ENCODE measurements around the gene RAB22A.

RAB22A gene

DNA sequence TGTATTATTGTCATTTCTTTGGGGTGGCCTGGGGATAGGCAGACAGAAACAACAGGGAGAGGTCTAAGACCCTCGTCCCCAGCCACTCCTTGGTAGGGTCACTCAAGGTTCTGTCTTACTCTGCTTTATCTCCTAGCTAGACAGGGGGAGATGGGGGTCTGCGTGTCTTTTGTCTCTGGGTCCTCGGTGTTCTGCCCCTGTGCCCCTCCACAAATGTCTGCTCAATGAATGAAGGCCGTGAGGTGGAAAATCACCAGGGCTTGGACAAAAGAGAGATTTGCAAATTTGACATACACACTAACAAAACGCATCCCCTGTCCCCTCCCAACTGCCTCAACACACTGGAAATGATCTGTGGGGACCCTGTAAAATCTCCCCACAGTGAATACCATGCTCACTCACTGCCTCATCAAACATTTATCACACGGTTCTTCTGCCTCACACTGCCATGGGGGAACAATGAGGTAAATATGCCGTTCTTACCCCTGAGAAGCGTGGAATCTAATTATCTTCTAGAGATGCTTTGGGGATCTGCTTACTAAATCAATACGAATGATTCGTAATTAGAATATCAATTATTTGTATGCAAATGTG lies 66.3 kb downstream of the RAB22A start:
- in situ Hi-C loops (cut with MboI; ENCODE audit: low sequenced_read_pairs, unreplicated experiment): no loop called here
- TF ChIP-seq, protein P1, sequence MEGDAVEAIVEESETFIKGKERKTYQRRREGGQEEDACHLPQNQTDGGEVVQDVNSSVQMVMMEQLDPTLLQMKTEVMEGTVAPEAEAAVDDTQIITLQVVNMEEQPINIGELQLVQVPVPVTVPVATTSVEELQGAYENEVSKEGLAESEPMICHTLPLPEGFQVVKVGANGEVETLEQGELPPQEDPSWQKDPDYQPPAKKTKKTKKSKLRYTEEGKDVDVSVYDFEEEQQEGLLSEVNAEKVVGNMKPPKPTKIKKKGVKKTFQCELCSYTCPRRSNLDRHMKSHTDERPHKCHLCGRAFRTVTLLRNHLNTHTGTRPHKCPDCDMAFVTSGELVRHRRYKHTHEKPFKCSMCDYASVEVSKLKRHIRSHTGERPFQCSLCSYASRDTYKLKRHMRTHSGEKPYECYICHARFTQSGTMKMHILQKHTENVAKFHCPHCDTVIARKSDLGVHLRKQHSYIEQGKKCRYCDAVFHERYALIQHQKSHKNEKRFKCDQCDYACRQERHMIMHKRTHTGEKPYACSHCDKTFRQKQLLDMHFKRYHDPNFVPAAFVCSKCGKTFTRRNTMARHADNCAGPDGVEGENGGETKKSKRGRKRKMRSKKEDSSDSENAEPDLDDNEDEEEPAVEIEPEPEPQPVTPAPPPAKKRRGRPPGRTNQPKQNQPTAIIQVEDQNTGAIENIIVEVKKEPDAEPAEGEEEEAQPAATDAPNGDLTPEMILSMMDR (IDR thresholded peaks at IDR 0.05; ENCODE audit: borderline replicate concordance, control extremely low read depth, extremely low read depth, insufficient read depth, missing control alignments): no peak
- no peak for DNase-seq (ENCODE audit: low spot score)

DNA sequence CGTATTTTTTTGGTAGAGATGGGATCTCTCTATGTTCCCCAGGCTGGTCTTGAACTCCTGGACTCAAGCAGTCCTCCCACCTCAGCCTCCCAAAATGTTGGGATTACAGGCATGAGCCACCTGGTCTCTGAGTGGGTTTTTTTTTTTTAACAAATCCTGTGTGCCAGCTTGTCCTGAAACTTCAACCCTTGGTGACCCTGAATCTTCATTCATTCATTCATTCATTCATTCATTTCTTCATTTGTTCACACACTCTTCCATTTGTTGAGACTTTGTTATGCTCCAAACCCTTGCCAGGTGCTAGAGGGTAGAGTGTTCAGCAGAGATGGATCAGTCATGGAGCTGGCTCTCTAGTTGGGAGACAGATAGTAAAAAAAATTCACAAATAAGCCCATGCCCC lies 67.5 kb downstream of the RAB22A start:
- in situ Hi-C loops (cut with MboI; ENCODE audit: low sequenced_read_pairs, unreplicated experiment): no loop called here
- TF ChIP-seq, protein P1 (IDR thresholded peaks at IDR 0.05; ENCODE audit: borderline replicate concordance, control extremely low read depth, extremely low read depth, insufficient read depth, missing control alignments): no peak
- no peak for DNase-seq (ENCODE audit: low spot score)

DNA sequence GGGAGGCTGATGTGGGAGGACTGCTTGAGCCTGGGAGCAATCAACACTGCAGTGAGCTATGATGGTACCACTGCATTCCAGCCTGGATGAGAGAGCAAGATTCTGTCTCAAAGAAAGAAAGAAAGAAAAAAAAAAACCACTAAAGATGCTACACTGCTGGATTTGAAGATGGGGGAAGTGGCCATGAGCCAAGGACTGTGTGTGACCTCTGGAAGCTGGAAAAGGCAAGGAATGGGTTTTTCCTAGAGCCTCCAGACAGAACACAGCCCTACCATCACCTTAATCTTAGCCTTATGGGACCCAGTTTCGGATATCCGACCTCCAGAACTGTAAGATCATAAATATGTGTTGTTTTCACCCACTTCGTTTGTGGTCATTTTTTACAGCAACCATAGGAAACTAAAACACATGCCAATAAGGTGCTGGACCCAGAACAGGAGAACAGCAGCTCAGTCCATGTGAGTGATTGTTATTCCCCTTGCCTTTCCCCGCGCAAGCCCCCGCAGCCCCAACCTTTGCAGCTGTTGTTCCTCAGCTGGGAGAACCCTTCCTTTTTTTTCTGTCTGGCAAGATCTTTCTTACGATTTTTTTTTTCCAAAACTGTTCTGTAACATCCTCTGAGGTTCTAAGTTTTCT lies 68.4 kb downstream of the RAB22A start:
- in situ Hi-C loops (cut with MboI; ENCODE audit: low sequenced_read_pairs, unreplicated experiment): no loop called here
- TF ChIP-seq, protein P1 (IDR thresholded peaks at IDR 0.05; ENCODE audit: borderline replicate concordance, control extremely low read depth, extremely low read depth, insufficient read depth, missing control alignments): no peak
- no peak for DNase-seq (ENCODE audit: low spot score)

DNA sequence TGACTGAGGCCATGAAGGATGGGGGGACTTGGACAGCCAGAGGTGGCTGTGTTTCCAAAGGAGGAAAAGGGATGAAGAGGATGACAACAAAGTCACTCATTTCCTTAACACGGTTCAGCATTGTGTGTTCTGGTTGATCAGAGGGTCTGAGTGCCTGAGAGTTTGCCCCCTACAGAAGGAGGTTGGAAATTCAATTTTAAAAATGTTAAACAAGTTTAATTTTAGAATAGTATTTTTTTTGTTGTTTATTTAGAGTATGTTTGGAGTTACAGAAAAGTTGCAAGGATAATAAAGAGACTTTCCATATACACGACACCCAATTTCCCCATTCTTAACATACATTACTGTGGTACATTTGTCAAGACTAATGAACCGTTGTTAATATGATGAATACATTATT lies 69.2 kb downstream of the RAB22A start:
- TF ChIP-seq, protein P1 (IDR thresholded peaks at IDR 0.05; ENCODE audit: borderline replicate concordance, control extremely low read depth, extremely low read depth, insufficient read depth, missing control alignments): no peak
- in situ Hi-C loops (cut with MboI; ENCODE audit: low sequenced_read_pairs, unreplicated experiment): no loop called here
- no peak for DNase-seq (ENCODE audit: low spot score)

DNA sequence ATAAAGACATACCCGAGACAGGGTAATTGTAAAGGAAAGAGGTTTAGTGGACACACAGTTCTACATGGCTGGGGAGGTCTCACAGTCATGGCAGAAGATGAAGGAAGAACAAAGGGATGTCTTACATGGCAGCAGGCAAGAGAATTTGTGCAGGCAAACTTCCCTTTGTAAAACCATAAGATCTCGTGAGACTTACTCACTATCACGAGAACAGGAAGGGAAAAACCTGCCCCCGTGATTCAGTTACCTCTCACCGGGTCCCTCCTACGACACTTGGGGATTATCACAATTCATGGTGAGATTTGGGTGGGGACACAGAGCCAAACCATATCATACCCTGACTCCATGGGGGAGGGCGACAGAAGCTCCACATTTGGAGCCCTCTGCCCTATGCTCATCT lies 72.1 kb downstream of the RAB22A start:
- DNase-seq (ENCODE audit: low spot score): no peak
- TF ChIP-seq, protein P1 (IDR thresholded peaks at IDR 0.05; ENCODE audit: borderline replicate concordance, control extremely low read depth, extremely low read depth, insufficient read depth, missing control alignments): no peak

DNA sequence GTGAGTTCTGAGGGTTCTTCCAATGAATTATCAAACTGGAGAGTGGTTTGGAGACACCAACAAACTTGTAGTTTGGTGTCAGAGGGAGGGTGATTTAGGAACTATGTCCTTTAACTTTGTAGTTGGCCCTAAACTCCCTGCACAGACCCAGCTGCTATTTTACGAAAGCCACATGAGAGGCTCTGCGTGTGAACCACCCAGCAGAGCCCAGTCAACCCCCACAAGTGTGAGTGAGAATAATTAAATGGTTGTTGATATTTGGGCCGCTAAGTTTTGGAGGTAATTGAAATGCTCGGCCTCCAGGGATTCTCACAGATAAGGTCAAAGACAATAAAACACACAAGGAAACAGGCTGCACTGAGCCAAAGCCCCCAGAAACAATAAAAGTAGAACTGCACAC lies 72.6 kb downstream of the RAB22A start:
- TF ChIP-seq, protein P1 (IDR thresholded peaks at IDR 0.05; ENCODE audit: borderline replicate concordance, control extremely low read depth, extremely low read depth, insufficient read depth, missing control alignments): no peak
- in situ Hi-C loops (cut with MboI; ENCODE audit: low sequenced_read_pairs, unreplicated experiment): no loop called here
- DNase-seq (ENCODE audit: low spot score): no peak

More for the DNA sequence above, 72.1 kb downstream of the RAB22A start:
- in situ Hi-C loops (cut with MboI; ENCODE audit: low sequenced_read_pairs, unreplicated experiment): no loop called here

Measured in GM13976 (cell line).